OCI-M1 (cell line): ENCODE results near the gene FKBP6.
"Not testable (repeated sequence)": the region's sequence is repeated elsewhere in the genome, so short reads cannot be mapped to it uniquely, and the experiment has no call there.

Experiments
- DNase-seq: peaks from one replicate; lab custom pipeline; 2025; lab: John Stamatoyannopoulos, UW

FKBP6 gene

DNA sequence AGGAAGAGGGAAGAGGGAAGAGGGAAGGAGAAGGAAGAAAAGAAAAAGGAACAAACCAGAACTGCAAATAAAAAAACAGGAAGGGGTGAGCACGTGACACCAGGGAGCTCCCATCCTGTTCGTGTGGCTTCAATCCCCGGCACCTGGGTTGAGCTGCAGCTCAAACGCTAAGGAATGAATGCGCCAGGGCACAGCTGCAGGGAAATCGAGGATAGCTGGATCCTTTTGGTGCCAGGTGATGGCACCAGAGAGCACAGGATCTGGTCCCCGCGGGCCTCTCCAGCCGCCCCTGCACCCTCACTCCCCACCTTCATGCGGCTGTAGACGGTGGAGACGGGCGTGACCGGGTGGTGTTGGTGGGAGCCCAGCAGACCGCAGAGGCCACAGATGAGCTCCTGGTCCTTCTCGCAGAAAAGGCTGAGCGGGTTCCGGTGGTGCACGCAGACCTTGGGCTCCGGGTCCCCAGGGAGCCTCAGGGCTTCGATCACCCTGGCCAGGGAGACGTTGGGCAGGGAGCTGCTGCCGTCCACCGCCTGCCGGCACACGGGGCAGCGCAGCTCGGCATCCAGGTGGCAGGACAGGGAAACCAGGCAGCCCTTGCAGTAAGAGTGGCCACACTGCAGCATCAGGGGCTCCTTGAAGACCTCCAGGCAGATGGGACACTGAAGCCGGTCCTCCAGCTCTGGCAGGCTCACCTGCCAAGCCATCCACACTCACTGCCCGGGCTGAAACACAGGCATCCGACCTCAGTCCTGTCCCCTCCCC lies 3.7 kb upstream of the FKBP6 start:
- DNase-seq = peak; percentile 81

DNA sequence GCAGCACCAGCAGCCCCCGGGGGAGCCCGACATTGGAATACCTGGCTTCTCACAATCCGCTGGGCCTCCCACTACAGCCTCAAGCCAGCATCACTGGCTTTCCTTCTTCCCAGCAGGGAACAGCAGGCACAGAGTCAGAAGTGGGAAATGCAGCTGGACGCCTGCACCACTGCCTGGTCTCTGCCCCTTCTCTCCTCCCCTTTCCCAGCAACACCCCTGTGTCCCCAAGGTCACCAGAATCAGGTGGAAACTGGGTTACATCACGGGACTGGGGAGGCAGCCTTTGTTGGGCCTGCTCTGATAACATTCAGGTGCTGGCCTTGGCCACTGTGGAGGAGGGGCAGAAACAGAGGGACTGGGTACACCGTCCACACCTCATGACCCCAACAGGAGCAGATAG lies 2.5 kb upstream of the FKBP6 start:
- DNase-seq = not testable (repeated sequence)

- not testable (repeated sequence) for DNase-seq
Measured at GRCh38 chr7:73327449-73327848, 512 bp upstream of the FKBP6 start.

DNA sequence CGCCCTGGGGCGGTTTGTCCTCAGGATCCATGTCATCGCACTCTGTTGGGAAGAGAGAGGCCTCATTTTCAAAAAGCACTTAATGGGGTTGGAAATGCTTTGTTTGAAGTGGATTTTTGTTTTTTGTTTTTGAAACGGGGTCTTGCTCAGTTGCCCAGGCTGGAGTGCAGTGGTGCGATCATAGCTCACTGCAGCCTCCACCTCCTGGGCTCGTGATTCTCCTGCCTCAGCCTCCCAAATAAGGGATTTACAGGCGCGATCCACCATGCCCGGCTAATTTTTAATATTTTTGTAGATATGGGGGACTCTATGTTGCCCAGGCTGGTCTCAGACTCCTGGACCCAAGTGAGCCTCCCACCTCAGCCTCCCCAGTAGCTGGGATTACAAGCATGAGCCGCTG lies 735 bp downstream of the FKBP6 start:
- no peak for DNase-seq

- DNase-seq = no peak
Measured at GRCh38 chr7:73329861-73330581, 2.1 kb downstream of the FKBP6 start.

DNA sequence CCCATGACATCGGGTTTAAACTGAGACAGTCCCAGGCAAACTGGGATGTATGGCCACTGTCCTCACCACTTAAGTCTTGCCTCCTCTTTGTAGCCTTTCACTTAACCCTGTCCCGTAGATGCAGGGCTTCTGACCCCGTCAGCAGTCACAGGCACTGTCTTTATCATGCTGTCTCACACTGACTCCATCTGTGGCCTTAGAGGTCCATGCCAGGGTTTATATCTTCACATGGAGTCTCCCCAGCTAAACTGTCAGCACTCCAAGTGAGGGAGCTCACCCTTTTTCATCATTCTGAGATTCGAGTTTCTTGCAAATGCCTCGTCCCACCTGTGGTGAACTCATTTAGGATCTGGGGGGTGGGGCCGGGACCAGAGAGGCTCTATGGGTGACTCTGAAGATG lies 2.8 kb downstream of the FKBP6 start:
- DNase-seq = no peak

- no peak for DNase-seq
Measured at GRCh38 chr7:73332447-73332846, 4.5 kb downstream of the FKBP6 start.

- DNase-seq = no peak
Measured at GRCh38 chr7:73338321-73338720, 10.4 kb downstream of the FKBP6 start.

GRCh38 chr7:73340514-73340913 lies 12.6 kb downstream of the FKBP6 start:
- DNase-seq = no peak

DNA sequence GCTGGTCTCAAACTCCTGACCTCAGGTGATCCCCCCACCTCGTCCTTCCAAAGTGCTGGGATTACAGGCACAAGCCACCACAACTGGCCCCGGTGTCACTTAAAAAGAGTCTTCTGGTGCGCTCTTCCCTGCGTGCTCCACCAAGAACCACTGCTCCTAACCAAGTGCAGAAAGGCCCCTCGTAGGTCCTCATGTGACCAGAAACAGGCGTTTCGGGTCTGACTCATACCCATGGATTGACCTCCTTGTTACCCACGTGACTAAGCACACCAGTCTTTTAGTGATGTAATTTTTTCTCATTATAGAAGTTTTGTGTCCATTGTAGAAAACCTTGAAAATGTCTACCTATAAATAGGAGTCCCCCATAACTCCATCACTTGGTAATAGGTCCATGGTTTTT lies 13.9 kb downstream of the FKBP6 start:
- DNase-seq = peak; percentile 76

- DNase-seq = peak; percentile 26
Measured at GRCh38 chr7:73342645-73343044, 14.7 kb downstream of the FKBP6 start.

DNA sequence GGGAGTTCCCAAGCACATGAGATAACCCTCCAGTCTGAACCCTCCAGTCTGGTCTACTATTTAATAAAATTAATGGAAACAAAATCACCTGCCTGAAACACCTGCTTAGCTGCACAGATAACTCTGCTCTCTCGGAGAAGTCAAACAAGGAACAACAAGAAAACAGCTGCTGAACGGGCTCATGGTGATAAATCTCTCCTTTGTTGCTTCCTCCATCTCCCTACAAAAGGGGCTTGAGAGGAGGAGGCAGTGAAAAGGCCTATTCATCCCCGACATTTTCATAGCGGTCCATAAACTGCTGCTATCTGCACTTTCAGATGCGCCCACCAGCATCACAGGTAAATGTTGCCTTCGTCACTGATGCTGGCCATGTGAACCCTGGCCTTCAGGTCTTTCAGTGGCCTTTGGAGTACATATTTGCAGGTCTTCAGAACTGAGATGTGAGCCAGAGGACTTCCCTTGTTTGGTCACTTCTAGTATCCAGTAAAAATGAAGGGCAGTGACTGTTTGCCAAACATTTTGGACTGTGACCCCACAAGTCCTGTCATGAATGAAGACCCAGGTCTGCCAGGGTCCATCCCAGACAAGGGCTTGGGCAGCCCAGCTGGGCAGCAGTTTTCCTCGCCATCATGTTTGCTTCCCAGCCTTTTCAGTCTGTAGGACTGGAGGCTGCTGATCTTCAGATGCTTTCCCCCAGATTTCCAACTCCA lies 15.9 kb downstream of the FKBP6 start:
- DNase-seq = no peak

DNA sequence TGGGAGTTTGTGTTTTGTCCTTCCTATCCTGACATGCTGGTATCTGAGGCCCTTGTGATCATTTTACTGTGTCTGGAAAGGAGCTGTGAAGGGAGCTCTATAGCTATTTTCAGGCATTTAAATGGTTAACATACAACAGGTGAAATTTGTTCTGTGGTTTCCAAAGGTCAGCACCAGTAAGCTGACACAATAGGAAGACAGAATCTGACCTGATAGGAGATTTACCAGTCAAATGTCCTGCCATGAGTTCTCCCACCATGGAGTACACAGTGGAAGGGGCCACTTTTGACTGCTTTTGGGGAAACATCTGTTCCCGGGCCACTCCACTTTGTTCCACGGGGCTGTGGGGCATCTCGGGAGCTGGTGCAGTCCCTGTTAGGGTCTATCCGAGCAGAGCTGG lies 17.6 kb downstream of the FKBP6 start:
- DNase-seq = no peak

GRCh38 chr7:73345951-73346350 lies 18.0 kb downstream of the FKBP6 start:
- DNase-seq = no peak

- no peak for DNase-seq
Measured at GRCh38 chr7:73349763-73350162, 21.8 kb downstream of the FKBP6 start.

GRCh38 chr7:73350306-73351068 lies 22.5 kb downstream of the FKBP6 start:
- no peak for DNase-seq

GRCh38 chr7:73351447-73352167 lies 23.6 kb downstream of the FKBP6 start:
- DNase-seq = no peak

DNA sequence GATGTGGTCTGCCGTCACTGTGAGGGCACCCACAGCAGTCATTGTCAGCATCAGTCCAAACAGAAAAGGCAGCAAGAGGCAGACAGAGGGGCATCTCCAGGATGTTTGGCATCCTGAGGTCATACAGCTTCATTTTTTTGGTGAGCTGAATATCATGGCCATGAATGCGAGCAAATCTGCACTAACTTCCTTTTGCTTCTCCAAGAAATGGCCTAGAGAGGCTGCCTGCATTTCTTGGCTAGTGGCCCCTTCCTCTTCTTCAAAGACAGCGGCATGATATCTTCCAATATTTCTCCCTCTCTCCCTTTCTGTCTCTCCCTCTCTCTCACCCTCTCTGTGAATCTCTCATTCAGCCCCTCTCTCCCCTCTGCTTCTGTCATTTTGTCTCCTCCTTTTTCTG lies 24.8 kb downstream of the FKBP6 start:
- DNase-seq = no peak

GRCh38 chr7:73353243-73353642 lies 25.3 kb downstream of the FKBP6 start:
- DNase-seq = no peak

GRCh38 chr7:73354196-73354595 lies 26.2 kb downstream of the FKBP6 start:
- DNase-seq = no peak

DNA sequence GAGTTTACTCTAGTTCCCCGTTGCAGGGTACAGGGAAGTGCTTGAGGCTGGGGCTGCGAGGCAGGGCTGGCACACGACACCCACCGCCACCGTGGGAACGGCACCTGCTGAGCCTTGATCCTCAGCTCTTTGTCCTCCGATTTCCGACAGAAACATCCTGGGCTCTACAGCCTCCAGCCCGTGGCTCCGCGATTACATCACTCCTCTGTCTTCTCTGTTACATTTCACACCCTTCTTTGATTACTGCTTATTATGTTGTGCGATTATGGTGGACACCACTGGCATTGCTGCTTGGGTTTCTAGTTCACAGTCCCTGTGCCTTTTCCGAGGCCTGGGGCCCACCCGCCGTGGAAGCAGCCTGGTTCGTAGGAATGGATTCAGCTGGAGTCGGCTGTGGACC lies 26.9 kb downstream of the FKBP6 start:
- DNase-seq = no peak

DNA sequence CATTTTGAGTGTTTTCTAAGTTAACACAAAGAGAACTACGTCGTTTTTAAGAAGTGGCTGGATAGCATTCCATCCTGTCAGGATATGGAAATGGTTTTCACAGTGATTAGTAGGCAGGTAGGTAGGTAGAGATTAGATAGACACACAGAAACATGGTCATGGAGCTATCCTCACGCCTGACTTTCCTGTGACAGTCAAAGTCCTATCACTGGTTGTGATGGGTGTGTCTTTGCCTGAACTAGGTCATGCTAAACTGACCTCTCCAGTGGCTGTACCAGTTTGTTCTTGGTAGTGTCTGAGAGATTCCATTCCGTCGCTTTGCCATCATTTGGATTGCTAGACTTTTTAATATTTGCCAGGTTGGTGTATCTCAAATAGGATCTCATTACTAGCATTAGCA lies 28.2 kb downstream of the FKBP6 start:
- no peak for DNase-seq
